Embryonic facial prominence (tissue), 1 donor: ENCODE measurements around the gene AZU1.
"Not testable (repeated sequence)": the region's sequence is repeated elsewhere in the genome, so short reads cannot be mapped to it uniquely, and the experiment has no call there.

Experiments
- DNase-seq: peaks from one replicate; pipeline ENCODE4 v3.0.0-alpha.2; 2016; ENCODE audit errors: extremely low spot score

Gene AZU1

GRCh38 chr19:829129-829758 lies 1.6 kb downstream of the AZU1 start:
- DNase-seq: no peak

GRCh38 chr19:831407-832369 lies 4.1 kb downstream of the AZU1 start:
- DNase-seq: no peak

- DNase-seq: no peak
These were observed 6.6 kb downstream of the AZU1 start for GRCh38 chr19:834216-834615.

- no peak for DNase-seq
These were observed 7.7 kb downstream of the AZU1 start for GRCh38 chr19:835210-835810.

GRCh38 chr19:840519-841206 lies 13.0 kb downstream of the AZU1 start, which contains the start of gene PRTN3:
Gene PRTN3, plus strand, starts transcription at chr19:840999. Its CDS starts 10 bp downstream, at chr19:841009.
- DNase-seq: no peak

GRCh38 chr19:842802-843179 lies 15.2 kb downstream of the AZU1 start:
- not testable (repeated sequence) for DNase-seq

- DNase-seq: no peak
These were observed 15.7 kb downstream of the AZU1 start for GRCh38 chr19:843180-843835.

GRCh38 chr19:843836-844545 lies 16.4 kb downstream of the AZU1 start:
- no peak for DNase-seq

GRCh38 chr19:844546-844971 lies 16.9 kb downstream of the AZU1 start:
- DNase-seq: no peak

- DNase-seq: no peak
These were observed 18.3 kb downstream of the AZU1 start for GRCh38 chr19:845707-846521.

GRCh38 chr19:848386-848921 lies 20.8 kb downstream of the AZU1 start:
- DNase-seq: no peak

GRCh38 chr19:849195-849594 lies 21.6 kb downstream of the AZU1 start:
- DNase-seq: not testable (repeated sequence)

- DNase-seq: no peak
These were observed 22.8 kb downstream of the AZU1 start for GRCh38 chr19:850221-850978.

GRCh38 chr19:850979-851335 lies 23.3 kb downstream of the AZU1 start:
- DNase-seq: no peak

GRCh38 chr19:852136-853013 lies 24.7 kb downstream of the AZU1 start, which contains the start of gene ELANE:
Gene ELANE, plus strand, starts transcription at chr19:852303. Its CDS starts 26 bp downstream, at chr19:852329.
- no peak for DNase-seq

- DNase-seq: no peak
These were observed 25.5 kb downstream of the AZU1 start for GRCh38 chr19:853014-853585.

GRCh38 chr19:853614-854220 lies 26.1 kb downstream of the AZU1 start:
- DNase-seq: not testable (repeated sequence)
